GM12878 (cell line): ENCODE data around the gene SLC4A5. TPM values are rescaled to one million over a fixed set of nuclear protein-coding genes. Genes with fewer than 3 reads are reported as not detected.

Experiments used
- ATAC-seq: fragments of 200-7000 bp; cut with Tn5 transposase; 3 replicates; pipeline ENCODE4 v1.9.1; 2020; ENCODE audit warnings: mild to moderate bottlenecking, moderate library complexity
- BruUV-seq: library from RNA; stranded (reverse); fragments of 400-500 nt; replicated peaks from 2 replicates; lab custom pipeline; 2021; lab: Mats Ljungman, UMichigan
- CTCF ChIA-PET: fragments of 300-600 bp; sonication (Branson Sonifier 250); formaldehyde crosslinking; extraction: SDS; loops from one replicate; lab custom pipeline; 2021; ENCODE audit warnings: inconsistent platforms; lab: Yijun Ruan, JAX
- POLR2A ChIA-PET: fragments of 350-600 bp; formaldehyde crosslinking; extraction: SDS; loops from one replicate; lab custom pipeline; 2021; ENCODE audit warnings: inconsistent platforms; lab: Charles Lee
- RAD21 ChIA-PET: fragments of 300-600 bp; sonication (Branson Sonifier 250); formaldehyde crosslinking; loops from one replicate; lab custom pipeline; 2023; ENCODE audit warnings: antibody characterized with exemption; ENCODE audit not compliant: unreplicated experiment; lab: Charles Lee
- SMC1A ChIA-PET: fragments of 300-600 bp; sonication (Branson Sonifier 250); formaldehyde crosslinking; loops from one replicate; lab custom pipeline; 2023; ENCODE audit not compliant: unreplicated experiment, uncharacterized antibody; lab: Charles Lee
- DNase-seq: peaks from one replicate; pipeline ENCODE4 v3.0.0-alpha.2; 2011; ENCODE audit warnings: low read depth, low spot score
- FAIRE-seq: peaks from 3 replicates; lab custom pipeline; 2011; peaks lifted over from hg19 to GRCh38; lab: Jason Lieb, UNC
- H2AFZ ChIP-seq: 2 replicates; pipeline ENCODE4 v1.6.0; 2011; ENCODE audit warnings: low read depth, low read length, control low read depth; ENCODE audit not compliant: control insufficient read depth
- H3K27ac ChIP-seq: 2 replicates; pipeline ENCODE4 v1.5.1; 2011; ENCODE audit warnings: control low read depth; ENCODE audit not compliant: control insufficient read depth, insufficient read depth
- H3K27me3 ChIP-seq, 2 experiments: replicated peaks in 1 of 2; 2 replicates each; pipeline versions ENCODE4 v1.6.0 to v1.6.1; 2011; ENCODE audit warnings: low read length in 1 of 2; ENCODE audit not compliant: control insufficient read depth in 2 of 2, insufficient read depth in 2 of 2
- H3K36me3 ChIP-seq, 2 experiments: 2 replicates each; pipeline ENCODE4 v1.5.1; 2011; ENCODE audit warnings: low read length in 1 of 2; ENCODE audit not compliant: control insufficient read depth in 2 of 2, insufficient read depth in 2 of 2
- H3K4me1 ChIP-seq: 2 replicates; pipeline ENCODE4 v1.6.1; 2011; ENCODE audit warnings: mild to moderate bottlenecking, low read length, moderate library complexity, mixed read lengths; ENCODE audit not compliant: control insufficient read depth, insufficient read depth
- H3K4me2 ChIP-seq: 2 replicates; pipeline ENCODE4 v1.6.0; 2011; ENCODE audit warnings: control low read depth; ENCODE audit not compliant: control insufficient read depth, insufficient read depth
- H3K4me3 ChIP-seq: fragments of 200-600 bp; sonication (generic); 2 replicates; pipeline ENCODE4 v1.5.1; 2016
- H3K79me2 ChIP-seq: 2 replicates; pipeline ENCODE4 v1.6.0; 2011; ENCODE audit warnings: low read length; ENCODE audit not compliant: control insufficient read depth, insufficient read depth
- H3K9ac ChIP-seq: 2 replicates; pipeline ENCODE4 v1.8.0; 2011; ENCODE audit warnings: low read length, control low read depth, mixed read lengths; ENCODE audit not compliant: control insufficient read depth, insufficient read depth
- H3K9me3 ChIP-seq: replicated peaks from 3 replicates; pipeline ENCODE4 v1.5.1; 2011; ENCODE audit warnings: mild to moderate bottlenecking, low read length; ENCODE audit not compliant: control insufficient read depth, insufficient read depth
- H4K20me1 ChIP-seq: 2 replicates; pipeline ENCODE4 v1.6.0; 2011; ENCODE audit not compliant: control insufficient read depth, insufficient read depth
- ASH2L ChIP-seq: fragments of 300-600, 200-600 bp; sonication (generic); IDR thresholded peaks from 2 replicates; pipeline ENCODE4 v1.6.1; 2017; ENCODE audit warnings: low read depth, mild to moderate bottlenecking, borderline replicate concordance
- CTCF ChIP-seq, 3 experiments: IDR thresholded peaks in 2 of 3; conservative IDR thresholded peaks in 1 of 3; 2 replicates each; pipeline ENCODE4 v1.5.1; 2011; ENCODE audit warnings: low read depth in 3 of 3, low read length in 3 of 3, mild to moderate bottlenecking in 3 of 3, control low read depth in 2 of 3, moderate library complexity in 2 of 3, inconsistent platforms in 1 of 3, mixed read lengths in 1 of 3; ENCODE audit not compliant: control insufficient read depth in 2 of 3, insufficient read depth in 1 of 3; ENCODE audit errors: extremely low read depth in 1 of 3
- DPF2 ChIP-seq: fragments of 450-650 bp; IDR thresholded peaks from 2 replicates; pipeline ENCODE4 v1.6.1; 2017; ENCODE audit warnings: mild to moderate bottlenecking
- MEF2B ChIP-seq: fragments of 450-650 bp; IDR thresholded peaks from 2 replicates; pipeline ENCODE4 v1.6.1; 2018; ENCODE audit warnings: mild to moderate bottlenecking, moderate library complexity; ENCODE audit not compliant: partially characterized antibody, poor library complexity, severe bottlenecking
- MXI1 ChIP-seq: fragments of 150-350 bp; IDR thresholded peaks from 2 replicates; pipeline ENCODE4 v1.6.1; 2011; ENCODE audit warnings: low read depth, mild to moderate bottlenecking, inconsistent platforms, low read length, improper control_type of control experiment
- SMARCA5 ChIP-seq: fragments of 450-650 bp; IDR thresholded peaks from 2 replicates; pipeline ENCODE4 v1.6.1; 2017; ENCODE audit warnings: mild to moderate bottlenecking
- USF2 ChIP-seq: IDR thresholded peaks from 2 replicates; pipeline ENCODE4 v1.6.1; 2011; ENCODE audit warnings: low read depth, low read length, improper control_type of control experiment, borderline replicate concordance
- WGBS: methylation state at CpG from one replicate; pipeline ENCODE4 v1.1.6; 2016; ENCODE audit warnings: low lambda C conversion rate; ENCODE audit not compliant: insufficient replicate concordance, insufficient coverage; ENCODE audit errors: missing lambda C conversion rate; 5-methylcytosine and 5-hydroxymethylcytosine counted together
- in situ Hi-C: fragments of 300-500 bp; cut with MboI; formaldehyde crosslinking; loops from 9 replicates; pipeline ENCODE4 v1.14.3; 2018; ENCODE audit warnings: mixed read lengths
- intact Hi-C: fragments of 100-400 bp; cut with micrococcal nuclease; formaldehyde crosslinking; loops from one replicate; pipeline ENCODE4 v1.14.2; 2022; ENCODE audit not compliant: unreplicated experiment
- polyA plus RNA-seq, 11 experiments: library from polyadenylated mRNA; depleted of rRNA in 4 of 11; unstranded in 6 of 11; stranded (reverse) in 5 of 11; fragments of >200 nt; fragmentation: Nextera tagmentation in 4 of 11; fragmentation: Illumina TruSeq in 1 of 11; extraction: Ambion mirVana in 4 of 11; extraction: Trizol in 1 of 11; gene quantifications; 1 replicate in 1 of 11; 2 replicates in 10 of 11; pipeline versions ENCODE4 v1.2.1 to v1.2.3, GENCODE V29; 2011 to 2016; ENCODE audit warnings: inconsistent platforms in 2 of 11, missing spikeins in 2 of 11, low read depth in 1 of 11
- total RNA-seq, 4 experiments: library from RNA; depleted of rRNA in 3 of 4; stranded (reverse); fragments of >200 nt in 3 of 4; fragmentation: Illumina TruSeq in 1 of 4; extraction: Trizol in 1 of 4; gene quantifications; 2 replicates each; pipeline versions ENCODE4 v1.2.1 to v1.2.3, GENCODE V29; 2013 to 2021

Gene SLC4A5
- total and polyA plus RNA-seq, 10 of the 15 experiments (the other 5 are each of a cell fraction or from before 2014, with no cell fraction given): 0.15 to 4.7 (median 1.6) TPM

DNA sequence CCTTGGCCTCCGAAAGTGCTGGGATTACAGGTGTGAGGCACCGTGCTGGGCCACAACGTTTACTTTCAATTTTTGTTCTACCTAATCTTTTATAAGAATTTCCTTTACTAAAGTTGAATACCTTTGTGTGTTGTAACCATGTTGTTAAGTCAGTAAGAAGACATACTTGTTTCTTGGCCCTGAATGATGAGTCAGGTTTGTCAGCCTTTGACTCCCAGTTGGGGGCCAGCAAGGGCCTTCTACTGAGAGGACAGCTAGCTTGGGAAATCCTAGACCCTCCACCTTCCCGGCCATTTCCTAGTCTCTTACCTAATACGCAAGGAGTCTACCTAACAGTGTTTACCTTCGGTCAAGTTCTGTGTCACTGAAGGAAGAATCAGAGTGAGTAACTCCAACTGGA is 122.1 kb downstream of the SLC4A5 start:
- H3K9me3 ChIP-seq: no peaks in the 10 kb centered on the region
- CTCF ChIA-PET: interaction anchor here (0.8 kb wide), 1 partner anchor 11 kb away, joined by 3 read pairs; no protein-coding TSS in a partner anchor
- no peak overlapping the region for H3K4me2 ChIP-seq
- no peaks in the 10 kb centered on the region for H3K4me1 ChIP-seq
- DNase-seq: no peak
- in situ Hi-C loops: no loop called here
- no peak overlapping the region for H2AFZ ChIP-seq
- POLR2A ChIA-PET: interaction anchor here (0.6 kb wide), 2 partner anchors 48 to 135 kb away, joined by 3 to 4 read pairs; no protein-coding TSS in a partner anchor
- intact Hi-C loops: no loop called here
- TF ChIP-seq MEF2B (no peak), USF2 (no peak), ASH2L (no peak), DPF2 (no peak), CTCF (IDR thresholded peaks at IDR 0.05 in 2 of 3, conservative IDR thresholded peaks at IDR 0.05 in 1 of 3; ENCODE audit: control insufficient read depth in 2 of 3, extremely low read depth in 1 of 3, insufficient read depth in 1 of 3, low read depth in 3 of 3, low read length in 3 of 3) (no peak), MXI1 (no peak), SMARCA5 (no peak)
- H3K27ac ChIP-seq: no peak overlapping the region
- no peaks in the 10 kb centered on the region for H3K79me2 ChIP-seq
- peaks cover 3 to 21% of the 10 kb centered on the region in 2 experiments; a peak in 3 of 4 replicates for H3K36me3 ChIP-seq
- H3K4me3 ChIP-seq: no peak overlapping the region
- no TSS peak for BruUV-seq
- no peak for ATAC-seq
- SMC1A ChIA-PET: no interaction called here
- FAIRE-seq: no peak
- RAD21 ChIA-PET: no interaction called here
- H4K20me1 ChIP-seq: no peaks in the 10 kb centered on the region
- no peaks in the 10 kb centered on the region for H3K27me3 ChIP-seq
- WGBS: 97% methylated on average over 6 of the region's 6 CpGs
- H3K9ac ChIP-seq: no peak overlapping the region
